Panc1 (cell line): ENCODE data around the gene NOLC1.

Experiments used
- CTCF ChIP-seq: fragments of 450-650 bp; IDR thresholded peaks from 2 replicates; pipeline ENCODE4 v1.5.1; 2017; ENCODE audit warnings: mild to moderate bottlenecking
- POLR2AphosphoS5 ChIP-seq: IDR thresholded peaks from 2 replicates; pipeline ENCODE4 v1.6.1; 2012; ENCODE audit warnings: mild to moderate bottlenecking, low read depth, low read length, moderate library complexity
- REST ChIP-seq, 2 experiments: IDR thresholded peaks; 2 replicates each; pipeline ENCODE4 v1.6.1; 2011 to 2012; ENCODE audit warnings: low read depth in 2 of 2, control low read depth in 1 of 2, low read length in 1 of 2, mild to moderate bottlenecking in 1 of 2, moderate library complexity in 1 of 2; ENCODE audit not compliant: insufficient read depth in 1 of 2
- SIN3A ChIP-seq: IDR thresholded peaks from 2 replicates; pipeline ENCODE4 v1.6.1; 2012; ENCODE audit warnings: low read depth, mild to moderate bottlenecking, low read length, moderate library complexity, borderline replicate concordance; ENCODE audit not compliant: insufficient read depth

DNA sequence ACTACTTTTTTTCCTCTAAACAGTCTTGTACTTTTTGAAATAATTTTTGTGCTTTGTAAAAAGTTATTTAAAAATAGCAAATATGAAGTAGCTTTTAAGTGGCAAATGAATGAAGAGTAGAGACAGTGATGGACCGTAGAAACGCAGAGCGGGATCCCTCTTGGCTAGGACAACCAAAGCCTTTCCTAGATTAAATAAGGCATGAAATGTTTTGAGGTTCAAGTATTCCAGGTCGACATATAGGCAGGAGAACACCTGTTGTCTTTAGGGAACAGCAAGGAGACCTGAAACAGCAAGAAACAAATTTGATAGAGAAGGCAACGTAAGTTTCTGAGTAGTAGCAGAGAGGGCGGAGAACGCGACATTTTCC is 20.0 kb upstream of the NOLC1 start:
- TF ChIP-seq POLR2AphosphoS5 (no peak), CTCF (no peak), SIN3A (no peak), REST (IDR thresholded peaks at IDR 0.05; ENCODE audit: insufficient read depth in 1 of 2, low read depth in 2 of 2, low read length in 1 of 2) (no peak)
